HepG2 (cell line): Measurements from ENCODE around the gene RCCD1.

ENCODE experiments used
- ADNP ChIP-seq: sonication (generic); formaldehyde crosslinking; IDR thresholded peaks from 2 replicates; pipeline ENCODE4 v1.4.0; 2020; ENCODE audit warnings: missing genetic modification reagents
- CHD4 ChIP-seq: fragments of 200-600 bp; sonication (generic); IDR thresholded peaks from 2 replicates; pipeline ENCODE4 v1.7.0; 2017; ENCODE audit warnings: mild to moderate bottlenecking, low read length, borderline replicate concordance
- NCOA1 ChIP-seq: sonication (generic); formaldehyde crosslinking; IDR thresholded peaks from 2 replicates; pipeline ENCODE4 v1.9.0; 2021; ENCODE audit warnings: missing genetic modification reagents
- POLR2A ChIP-seq, 2 experiments: IDR thresholded peaks; 2 replicates each; pipeline ENCODE4 v1.6.1; 2011; ENCODE audit warnings: low read depth in 2 of 2, low read length in 2 of 2, mild to moderate bottlenecking in 1 of 2, moderate library complexity in 1 of 2; ENCODE audit not compliant: insufficient read depth in 1 of 2
- SYNCRIP ChIP-seq: fragments of 200-400 bp; formaldehyde crosslinking; IDR thresholded peaks from 2 replicates; pipeline ENCODE4 v1.6.1; 2018; ENCODE audit warnings: mild to moderate bottlenecking, low read depth, low read length; ENCODE audit not compliant: insufficient read depth
- ZNF431 ChIP-seq: sonication (generic); formaldehyde crosslinking; IDR thresholded peaks from 2 replicates; pipeline ENCODE4 v1.9.0; 2022; ENCODE audit warnings: missing genetic modification reagents, low read depth, mild to moderate bottlenecking, borderline replicate concordance
- TF ChIP-seq, protein P1 (sequence below): sonication (generic); formaldehyde crosslinking; IDR thresholded peaks from 2 replicates; pipeline ENCODE4 v1.5.0; 2020; ENCODE audit warnings: mild to moderate bottlenecking, missing genetic modification reagents, moderate library complexity
- TF ChIP-seq, protein P2 (sequence below): sonication (generic); formaldehyde crosslinking; IDR thresholded peaks from 2 replicates; pipeline ENCODE4 v1.5.0; 2020; ENCODE audit warnings: mild to moderate bottlenecking, missing genetic modification reagents
- TF ChIP-seq, protein P3 (sequence below): sonication (generic); formaldehyde crosslinking; IDR thresholded peaks from 2 replicates; pipeline ENCODE4 v1.4.0; 2020; ENCODE audit warnings: low read depth, missing genetic modification reagents
- TF ChIP-seq, protein P4 (sequence below): sonication (generic); formaldehyde crosslinking; conservative IDR thresholded peaks from 2 replicates; pipeline ENCODE4 v1.4.0; 2020; ENCODE audit warnings: missing genetic modification reagents
- TF ChIP-seq, protein P5 (sequence below), 2 experiments: IDR thresholded peaks; 2 replicates each; pipeline ENCODE4 v1.6.1; 2011 to 2012; ENCODE audit warnings: low read length in 2 of 2, borderline replicate concordance in 1 of 2, low read depth in 1 of 2, mild to moderate bottlenecking in 1 of 2, moderate library complexity in 1 of 2

DNA sequence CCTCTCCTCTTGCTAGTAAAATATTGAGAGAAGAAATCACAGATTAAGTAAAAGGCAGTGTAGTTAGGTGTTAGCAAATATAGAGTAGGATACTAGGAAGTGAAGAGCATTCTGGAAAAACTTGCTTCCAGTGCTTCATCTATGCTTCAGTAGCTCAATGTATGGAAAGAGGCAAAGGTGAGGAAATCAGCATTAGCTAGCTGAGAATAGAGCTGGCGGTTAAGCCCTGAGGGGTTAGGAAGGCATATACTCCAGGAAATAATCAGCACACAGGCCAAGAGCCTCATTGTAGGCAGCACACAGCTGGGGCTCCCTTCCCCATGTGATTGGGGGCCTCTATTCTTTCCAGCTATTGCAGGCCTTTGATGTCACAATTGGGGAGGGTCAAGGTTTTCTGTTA lies 13.8 kb downstream of the RCCD1 start:
- no peak for TF ChIP-seq POLR2A (IDR thresholded peaks at IDR 0.05; ENCODE audit: insufficient read depth in 1 of 2, low read depth in 2 of 2, low read length in 2 of 2)
- TF ChIP-seq, protein P1, sequence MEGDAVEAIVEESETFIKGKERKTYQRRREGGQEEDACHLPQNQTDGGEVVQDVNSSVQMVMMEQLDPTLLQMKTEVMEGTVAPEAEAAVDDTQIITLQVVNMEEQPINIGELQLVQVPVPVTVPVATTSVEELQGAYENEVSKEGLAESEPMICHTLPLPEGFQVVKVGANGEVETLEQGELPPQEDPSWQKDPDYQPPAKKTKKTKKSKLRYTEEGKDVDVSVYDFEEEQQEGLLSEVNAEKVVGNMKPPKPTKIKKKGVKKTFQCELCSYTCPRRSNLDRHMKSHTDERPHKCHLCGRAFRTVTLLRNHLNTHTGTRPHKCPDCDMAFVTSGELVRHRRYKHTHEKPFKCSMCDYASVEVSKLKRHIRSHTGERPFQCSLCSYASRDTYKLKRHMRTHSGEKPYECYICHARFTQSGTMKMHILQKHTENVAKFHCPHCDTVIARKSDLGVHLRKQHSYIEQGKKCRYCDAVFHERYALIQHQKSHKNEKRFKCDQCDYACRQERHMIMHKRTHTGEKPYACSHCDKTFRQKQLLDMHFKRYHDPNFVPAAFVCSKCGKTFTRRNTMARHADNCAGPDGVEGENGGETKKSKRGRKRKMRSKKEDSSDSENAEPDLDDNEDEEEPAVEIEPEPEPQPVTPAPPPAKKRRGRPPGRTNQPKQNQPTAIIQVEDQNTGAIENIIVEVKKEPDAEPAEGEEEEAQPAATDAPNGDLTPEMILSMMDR (CRISPR knock-in tag), result no peak
- TF ChIP-seq CHD4, result no peak
- TF ChIP-seq, protein P2, sequence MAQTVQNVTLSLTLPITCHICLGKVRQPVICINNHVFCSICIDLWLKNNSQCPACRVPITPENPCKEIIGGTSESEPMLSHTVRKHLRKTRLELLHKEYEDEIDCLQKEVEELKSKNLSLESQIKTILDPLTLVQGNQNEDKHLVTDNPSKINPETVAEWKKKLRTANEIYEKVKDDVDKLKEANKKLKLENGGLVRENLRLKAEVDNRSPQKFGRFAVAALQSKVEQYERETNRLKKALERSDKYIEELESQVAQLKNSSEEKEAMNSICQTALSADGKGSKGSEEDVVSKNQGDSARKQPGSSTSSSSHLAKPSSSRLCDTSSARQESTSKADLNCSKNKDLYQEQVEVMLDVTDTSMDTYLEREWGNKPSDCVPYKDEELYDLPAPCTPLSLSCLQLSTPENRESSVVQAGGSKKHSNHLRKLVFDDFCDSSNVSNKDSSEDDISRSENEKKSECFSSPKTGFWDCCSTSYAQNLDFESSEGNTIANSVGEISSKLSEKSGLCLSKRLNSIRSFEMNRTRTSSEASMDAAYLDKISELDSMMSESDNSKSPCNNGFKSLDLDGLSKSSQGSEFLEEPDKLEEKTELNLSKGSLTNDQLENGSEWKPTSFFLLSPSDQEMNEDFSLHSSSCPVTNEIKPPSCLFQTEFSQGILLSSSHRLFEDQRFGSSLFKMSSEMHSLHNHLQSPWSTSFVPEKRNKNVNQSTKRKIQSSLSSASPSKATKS, result no peak
- no peak for TF ChIP-seq NCOA1 (CRISPR knock-in tag)
- TF ChIP-seq, protein P3, sequence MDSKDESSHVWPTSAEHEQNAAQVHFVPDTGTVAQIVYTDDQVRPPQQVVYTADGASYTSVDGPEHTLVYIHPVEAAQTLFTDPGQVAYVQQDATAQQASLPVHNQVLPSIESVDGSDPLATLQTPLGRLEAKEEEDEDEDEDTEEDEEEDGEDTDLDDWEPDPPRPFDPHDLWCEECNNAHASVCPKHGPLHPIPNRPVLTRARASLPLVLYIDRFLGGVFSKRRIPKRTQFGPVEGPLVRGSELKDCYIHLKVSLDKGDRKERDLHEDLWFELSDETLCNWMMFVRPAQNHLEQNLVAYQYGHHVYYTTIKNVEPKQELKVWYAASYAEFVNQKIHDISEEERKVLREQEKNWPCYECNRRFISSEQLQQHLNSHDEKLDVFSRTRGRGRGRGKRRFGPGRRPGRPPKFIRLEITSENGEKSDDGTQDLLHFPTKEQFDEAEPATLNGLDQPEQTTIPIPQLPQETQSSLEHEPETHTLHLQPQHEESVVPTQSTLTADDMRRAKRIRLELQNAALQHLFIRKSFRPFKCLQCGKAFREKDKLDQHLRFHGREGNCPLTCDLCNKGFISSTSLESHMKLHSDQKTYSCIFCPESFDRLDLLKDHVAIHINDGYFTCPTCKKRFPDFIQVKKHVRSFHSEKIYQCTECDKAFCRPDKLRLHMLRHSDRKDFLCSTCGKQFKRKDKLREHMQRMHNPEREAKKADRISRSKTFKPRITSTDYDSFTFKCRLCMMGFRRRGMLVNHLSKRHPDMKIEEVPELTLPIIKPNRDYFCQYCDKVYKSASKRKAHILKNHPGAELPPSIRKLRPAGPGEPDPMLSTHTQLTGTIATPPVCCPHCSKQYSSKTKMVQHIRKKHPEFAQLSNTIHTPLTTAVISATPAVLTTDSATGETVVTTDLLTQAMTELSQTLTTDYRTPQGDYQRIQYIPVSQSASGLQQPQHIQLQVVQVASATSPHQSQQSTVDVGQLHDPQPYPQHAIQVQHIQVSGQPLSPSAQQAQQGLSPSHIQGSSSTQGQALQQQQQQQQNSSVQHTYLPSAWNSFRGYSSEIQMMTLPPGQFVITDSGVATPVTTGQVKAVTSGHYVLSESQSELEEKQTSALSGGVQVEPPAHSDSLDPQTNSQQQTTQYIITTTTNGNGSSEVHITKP (CRISPR knock-in tag), result no peak
- TF ChIP-seq ZNF431 (CRISPR knock-in tag), result no peak
- TF ChIP-seq ADNP (CRISPR knock-in tag), result no peak
- TF ChIP-seq, protein P4, sequence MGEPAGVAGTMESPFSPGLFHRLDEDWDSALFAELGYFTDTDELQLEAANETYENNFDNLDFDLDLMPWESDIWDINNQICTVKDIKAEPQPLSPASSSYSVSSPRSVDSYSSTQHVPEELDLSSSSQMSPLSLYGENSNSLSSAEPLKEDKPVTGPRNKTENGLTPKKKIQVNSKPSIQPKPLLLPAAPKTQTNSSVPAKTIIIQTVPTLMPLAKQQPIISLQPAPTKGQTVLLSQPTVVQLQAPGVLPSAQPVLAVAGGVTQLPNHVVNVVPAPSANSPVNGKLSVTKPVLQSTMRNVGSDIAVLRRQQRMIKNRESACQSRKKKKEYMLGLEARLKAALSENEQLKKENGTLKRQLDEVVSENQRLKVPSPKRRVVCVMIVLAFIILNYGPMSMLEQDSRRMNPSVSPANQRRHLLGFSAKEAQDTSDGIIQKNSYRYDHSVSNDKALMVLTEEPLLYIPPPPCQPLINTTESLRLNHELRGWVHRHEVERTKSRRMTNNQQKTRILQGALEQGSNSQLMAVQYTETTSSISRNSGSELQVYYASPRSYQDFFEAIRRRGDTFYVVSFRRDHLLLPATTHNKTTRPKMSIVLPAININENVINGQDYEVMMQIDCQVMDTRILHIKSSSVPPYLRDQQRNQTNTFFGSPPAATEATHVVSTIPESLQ, result no peak
- TF ChIP-seq, protein P5, sequence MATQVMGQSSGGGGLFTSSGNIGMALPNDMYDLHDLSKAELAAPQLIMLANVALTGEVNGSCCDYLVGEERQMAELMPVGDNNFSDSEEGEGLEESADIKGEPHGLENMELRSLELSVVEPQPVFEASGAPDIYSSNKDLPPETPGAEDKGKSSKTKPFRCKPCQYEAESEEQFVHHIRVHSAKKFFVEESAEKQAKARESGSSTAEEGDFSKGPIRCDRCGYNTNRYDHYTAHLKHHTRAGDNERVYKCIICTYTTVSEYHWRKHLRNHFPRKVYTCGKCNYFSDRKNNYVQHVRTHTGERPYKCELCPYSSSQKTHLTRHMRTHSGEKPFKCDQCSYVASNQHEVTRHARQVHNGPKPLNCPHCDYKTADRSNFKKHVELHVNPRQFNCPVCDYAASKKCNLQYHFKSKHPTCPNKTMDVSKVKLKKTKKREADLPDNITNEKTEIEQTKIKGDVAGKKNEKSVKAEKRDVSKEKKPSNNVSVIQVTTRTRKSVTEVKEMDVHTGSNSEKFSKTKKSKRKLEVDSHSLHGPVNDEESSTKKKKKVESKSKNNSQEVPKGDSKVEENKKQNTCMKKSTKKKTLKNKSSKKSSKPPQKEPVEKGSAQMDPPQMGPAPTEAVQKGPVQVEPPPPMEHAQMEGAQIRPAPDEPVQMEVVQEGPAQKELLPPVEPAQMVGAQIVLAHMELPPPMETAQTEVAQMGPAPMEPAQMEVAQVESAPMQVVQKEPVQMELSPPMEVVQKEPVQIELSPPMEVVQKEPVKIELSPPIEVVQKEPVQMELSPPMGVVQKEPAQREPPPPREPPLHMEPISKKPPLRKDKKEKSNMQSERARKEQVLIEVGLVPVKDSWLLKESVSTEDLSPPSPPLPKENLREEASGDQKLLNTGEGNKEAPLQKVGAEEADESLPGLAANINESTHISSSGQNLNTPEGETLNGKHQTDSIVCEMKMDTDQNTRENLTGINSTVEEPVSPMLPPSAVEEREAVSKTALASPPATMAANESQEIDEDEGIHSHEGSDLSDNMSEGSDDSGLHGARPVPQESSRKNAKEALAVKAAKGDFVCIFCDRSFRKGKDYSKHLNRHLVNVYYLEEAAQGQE (IDR thresholded peaks at IDR 0.05; ENCODE audit: borderline replicate concordance in 1 of 2, low read depth in 1 of 2, low read length in 2 of 2), result no peak
- TF ChIP-seq SYNCRIP, result no peak
